ENCODE data around the gene BARD1.

GRCh38 chr2:214800180-214800579, 9.3 kb downstream of the BARD1 start:
- TF ChIP-seq, protein P1, sequence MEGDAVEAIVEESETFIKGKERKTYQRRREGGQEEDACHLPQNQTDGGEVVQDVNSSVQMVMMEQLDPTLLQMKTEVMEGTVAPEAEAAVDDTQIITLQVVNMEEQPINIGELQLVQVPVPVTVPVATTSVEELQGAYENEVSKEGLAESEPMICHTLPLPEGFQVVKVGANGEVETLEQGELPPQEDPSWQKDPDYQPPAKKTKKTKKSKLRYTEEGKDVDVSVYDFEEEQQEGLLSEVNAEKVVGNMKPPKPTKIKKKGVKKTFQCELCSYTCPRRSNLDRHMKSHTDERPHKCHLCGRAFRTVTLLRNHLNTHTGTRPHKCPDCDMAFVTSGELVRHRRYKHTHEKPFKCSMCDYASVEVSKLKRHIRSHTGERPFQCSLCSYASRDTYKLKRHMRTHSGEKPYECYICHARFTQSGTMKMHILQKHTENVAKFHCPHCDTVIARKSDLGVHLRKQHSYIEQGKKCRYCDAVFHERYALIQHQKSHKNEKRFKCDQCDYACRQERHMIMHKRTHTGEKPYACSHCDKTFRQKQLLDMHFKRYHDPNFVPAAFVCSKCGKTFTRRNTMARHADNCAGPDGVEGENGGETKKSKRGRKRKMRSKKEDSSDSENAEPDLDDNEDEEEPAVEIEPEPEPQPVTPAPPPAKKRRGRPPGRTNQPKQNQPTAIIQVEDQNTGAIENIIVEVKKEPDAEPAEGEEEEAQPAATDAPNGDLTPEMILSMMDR (IDR thresholded peaks at IDR 0.05; ENCODE audit: poor library complexity): no peak
- TF ChIP-seq EZH2 (IDR thresholded peaks at IDR 0.05; ENCODE audit: borderline replicate concordance): no peak

All from hepatocyte (in vitro differentiated cells).